Calu3 (cell line): ENCODE data around the gene IGFBP5. TPM values are rescaled to one million over a fixed set of nuclear protein-coding genes. Genes with fewer than 3 reads are reported as not detected.

ENCODE experiments used
- BruUV-seq: library from RNA; stranded (reverse); fragments of 400-500 nt; replicated peaks from 2 replicates; lab custom pipeline; 2021; lab: Mats Ljungman, UMichigan
- CTCF ChIA-PET: fragments of 300-600 bp; sonication (Branson Sonifier 250); formaldehyde crosslinking; loops from one replicate; lab custom pipeline; 2022; ENCODE audit warnings: antibody characterized with exemption; lab: Charles Lee
- DNase-seq: peaks from one replicate; pipeline ENCODE4 v3.0.0; 2022
- H3K27ac Mint-ChIP-seq: one replicate; pipeline ENCODE4 v1.8.0; 2022; ENCODE audit warnings: mixed read lengths; ENCODE audit not compliant: unreplicated experiment
- H3K27me3 Mint-ChIP-seq: one replicate; pipeline ENCODE4 v1.8.0; 2022; ENCODE audit warnings: mixed read lengths; ENCODE audit not compliant: unreplicated experiment
- H3K36me3 Mint-ChIP-seq: one replicate; pipeline ENCODE4 v1.8.0; 2022; ENCODE audit warnings: mild to moderate bottlenecking, moderate library complexity, mixed read lengths; ENCODE audit not compliant: insufficient read depth, unreplicated experiment
- H3K4me1 Mint-ChIP-seq: one replicate; pipeline ENCODE4 v1.8.0; 2022; ENCODE audit warnings: mild to moderate bottlenecking, low read depth, mixed read lengths; ENCODE audit not compliant: unreplicated experiment
- H3K4me3 Mint-ChIP-seq: one replicate; pipeline ENCODE4 v1.8.0; 2022; ENCODE audit warnings: mild to moderate bottlenecking, low read depth, moderate library complexity, mixed read lengths; ENCODE audit not compliant: unreplicated experiment
- H3K9me3 Mint-ChIP-seq: one replicate; pipeline ENCODE4 v1.8.0; 2022; ENCODE audit warnings: low read depth, mixed read lengths; ENCODE audit not compliant: unreplicated experiment
- intact Hi-C: fragments of 100-400 bp; cut with micrococcal nuclease; formaldehyde crosslinking; loops from one replicate; pipeline ENCODE4 v1.10.0; 2022; ENCODE audit not compliant: unreplicated experiment
- total RNA-seq: library from RNA; stranded (reverse); gene quantifications from 2 replicates; pipeline ENCODE4 v1.2.3, GENCODE V29; 2022
- TF ChIP-seq, protein P1 (sequence below): fragments of 200-600 bp; IDR thresholded peaks from one replicate; pipeline ENCODE4 v1.8.0; 2022; ENCODE audit warnings: antibody characterized with exemption; ENCODE audit not compliant: unreplicated experiment

Gene IGFBP5
- total RNA-seq, 1 experiment from 2014 or later, result 14.8 TPM

DNA sequence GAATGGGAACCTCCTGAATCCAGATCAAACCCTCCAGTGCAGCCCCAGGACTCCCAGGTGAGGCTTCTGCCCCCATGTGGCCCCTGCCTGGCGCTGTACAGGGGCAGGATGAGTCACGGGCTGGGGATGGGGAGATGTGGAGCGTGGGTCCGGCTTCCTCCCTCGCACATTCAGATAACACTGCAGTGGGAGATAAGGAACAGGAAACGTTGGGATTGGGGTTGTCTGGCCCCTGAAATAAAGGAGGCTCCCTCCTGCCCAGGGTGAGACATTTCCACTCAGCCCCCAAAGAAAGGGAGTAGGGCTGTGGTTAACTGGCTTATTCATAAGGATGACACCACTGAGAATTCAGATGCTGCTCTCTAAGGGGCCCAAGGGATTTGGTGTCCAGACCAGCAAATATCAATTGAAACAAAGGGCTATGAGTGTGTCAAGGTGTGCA lies 30.7 kb downstream of the IGFBP5 start:
- Mint-ChIP-seq H3K4me1 (peaks cover 18% of the 10 kb centered on the region), H3K36me3 (peaks cover 7% of the 10 kb centered on the region), H3K27me3 (peaks cover 15% of the 10 kb centered on the region), H3K27ac (no peak overlapping the region), H3K9me3 (no peaks in the 10 kb centered on the region), H3K4me3 (no peak overlapping the region)
- peak; percentile 56 for DNase-seq
- TF ChIP-seq, protein P1, sequence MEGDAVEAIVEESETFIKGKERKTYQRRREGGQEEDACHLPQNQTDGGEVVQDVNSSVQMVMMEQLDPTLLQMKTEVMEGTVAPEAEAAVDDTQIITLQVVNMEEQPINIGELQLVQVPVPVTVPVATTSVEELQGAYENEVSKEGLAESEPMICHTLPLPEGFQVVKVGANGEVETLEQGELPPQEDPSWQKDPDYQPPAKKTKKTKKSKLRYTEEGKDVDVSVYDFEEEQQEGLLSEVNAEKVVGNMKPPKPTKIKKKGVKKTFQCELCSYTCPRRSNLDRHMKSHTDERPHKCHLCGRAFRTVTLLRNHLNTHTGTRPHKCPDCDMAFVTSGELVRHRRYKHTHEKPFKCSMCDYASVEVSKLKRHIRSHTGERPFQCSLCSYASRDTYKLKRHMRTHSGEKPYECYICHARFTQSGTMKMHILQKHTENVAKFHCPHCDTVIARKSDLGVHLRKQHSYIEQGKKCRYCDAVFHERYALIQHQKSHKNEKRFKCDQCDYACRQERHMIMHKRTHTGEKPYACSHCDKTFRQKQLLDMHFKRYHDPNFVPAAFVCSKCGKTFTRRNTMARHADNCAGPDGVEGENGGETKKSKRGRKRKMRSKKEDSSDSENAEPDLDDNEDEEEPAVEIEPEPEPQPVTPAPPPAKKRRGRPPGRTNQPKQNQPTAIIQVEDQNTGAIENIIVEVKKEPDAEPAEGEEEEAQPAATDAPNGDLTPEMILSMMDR, result no peak
- CTCF ChIA-PET, result interaction anchor here (0.5 to 4.1 kb wide), 6 partner anchors 13 to 1821 kb away, joined by 3 to 56 read pairs (median 5); no protein-coding TSS in a partner anchor
- BruUV-seq, result no TSS peak
- intact Hi-C loops, result no loop called here

DNA sequence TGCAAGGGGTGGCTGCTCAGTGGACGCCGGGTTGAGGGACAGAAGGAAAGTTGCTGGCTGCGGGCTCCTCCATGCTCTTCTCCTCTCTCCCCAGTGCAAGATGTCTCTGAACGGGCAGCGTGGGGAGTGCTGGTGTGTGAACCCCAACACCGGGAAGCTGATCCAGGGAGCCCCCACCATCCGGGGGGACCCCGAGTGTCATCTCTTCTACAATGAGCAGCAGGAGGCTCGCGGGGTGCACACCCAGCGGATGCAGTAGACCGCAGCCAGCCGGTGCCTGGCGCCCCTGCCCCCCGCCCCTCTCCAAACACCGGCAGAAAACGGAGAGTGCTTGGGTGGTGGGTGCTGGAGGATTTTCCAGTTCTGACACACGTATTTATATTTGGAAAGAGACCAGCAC lies 31.5 kb downstream of the IGFBP5 start:
- intact Hi-C loops, result no loop called here
- TSS peak; percentile 73 for BruUV-seq
- no peak overlapping the region for H3K27ac Mint-ChIP-seq
- no peak overlapping the region for H3K4me3 Mint-ChIP-seq
- peaks cover 7% of the 10 kb centered on the region for H3K36me3 Mint-ChIP-seq
- CTCF ChIA-PET, result interaction anchor here (1.1 kb wide), 1 partner anchor 43 kb away, joined by 3 read pairs; no protein-coding TSS in a partner anchor
- TF ChIP-seq, protein P1, result no peak
- H3K27me3 Mint-ChIP-seq, result peaks cover 7% of the 10 kb centered on the region
- peaks cover 18% of the 10 kb centered on the region for H3K4me1 Mint-ChIP-seq
- no peaks in the 10 kb centered on the region for H3K9me3 Mint-ChIP-seq
- DNase-seq, result no peak

DNA sequence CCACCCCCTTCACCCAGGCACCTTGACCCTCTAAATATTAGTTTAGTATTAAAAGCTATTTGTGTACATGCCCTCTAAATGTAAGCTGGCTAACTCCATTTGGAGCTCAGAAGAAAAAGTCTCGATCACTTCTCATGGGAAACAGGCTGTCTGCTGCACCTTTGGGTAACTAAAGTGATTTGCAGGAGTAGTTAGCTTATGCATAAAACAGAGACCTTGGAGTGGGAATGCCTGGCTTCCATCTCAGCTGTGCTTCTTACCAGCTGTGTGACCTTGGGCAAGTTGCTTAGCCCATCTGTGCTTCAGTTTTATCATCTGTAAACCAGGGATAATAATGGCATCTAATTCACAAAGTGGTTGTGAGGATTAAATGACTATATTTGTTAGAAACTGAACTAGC lies 32.2 kb downstream of the IGFBP5 start:
- Mint-ChIP-seq H3K36me3 (peaks cover 7% of the 10 kb centered on the region), H3K4me1 (peaks cover 18% of the 10 kb centered on the region), H3K4me3 (no peak overlapping the region), H3K27ac (no peak overlapping the region), H3K27me3 (no peaks in the 10 kb centered on the region), H3K9me3 (no peaks in the 10 kb centered on the region)
- intact Hi-C loops, result no loop called here
- no TSS peak for BruUV-seq
- DNase-seq, result no peak
- CTCF ChIA-PET, result interaction anchor here (0.7 to 3.0 kb wide), 5 partner anchors 11 to 564 kb away, joined by 3 to 17 read pairs (median 4); no protein-coding TSS in a partner anchor
- TF ChIP-seq, protein P1, result no peak

DNA sequence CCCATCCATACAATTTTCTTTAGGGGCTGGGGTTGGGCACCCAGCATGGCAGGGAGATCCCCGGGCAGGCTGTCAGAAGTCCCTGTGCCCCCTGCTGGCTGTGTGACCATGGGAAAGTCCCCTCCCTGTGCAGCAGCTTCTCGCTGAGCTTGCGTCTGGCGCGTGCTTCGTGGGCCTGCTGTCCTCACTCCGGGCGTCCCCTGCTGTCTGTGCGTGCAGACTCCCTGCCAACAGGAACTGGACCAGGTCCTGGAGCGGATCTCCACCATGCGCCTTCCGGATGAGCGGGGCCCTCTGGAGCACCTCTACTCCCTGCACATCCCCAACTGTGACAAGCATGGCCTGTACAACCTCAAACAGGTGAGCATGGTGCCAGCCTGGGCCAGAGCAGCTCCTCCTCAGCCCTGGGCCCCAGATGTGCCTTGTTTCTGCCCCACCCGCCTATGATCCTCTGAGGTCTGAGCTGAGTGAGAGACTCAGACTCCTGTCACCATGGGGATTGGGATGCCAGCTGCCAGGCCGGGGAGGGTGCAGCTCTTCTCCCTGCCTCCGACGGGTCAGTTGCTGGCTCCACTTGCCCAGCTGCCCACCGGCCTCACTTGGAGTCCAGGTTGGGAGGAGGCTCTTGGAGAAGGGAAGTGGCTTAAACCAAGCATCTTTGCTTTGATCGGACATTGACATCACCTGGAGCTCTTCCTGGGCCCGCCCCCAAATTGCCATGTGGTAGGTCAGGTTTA lies 33.5 kb downstream of the IGFBP5 start:
- TF ChIP-seq, protein P1, result no peak
- CTCF ChIA-PET, result interaction anchor here (1.4 to 3.0 kb wide), 2 partner anchors 10 to 143 kb away, joined by 4 to 17 read pairs; no protein-coding TSS in a partner anchor
- Mint-ChIP-seq H3K4me1 (peaks cover 17% of the 10 kb centered on the region), H3K36me3 (peaks cover 7% of the 10 kb centered on the region), H3K27me3 (no peaks in the 10 kb centered on the region), H3K9me3 (no peaks in the 10 kb centered on the region), H3K4me3 (no peak overlapping the region), H3K27ac (no peak overlapping the region)
- no TSS peak for BruUV-seq
- DNase-seq, result peak; percentile 38
- intact Hi-C loops, result no loop called here
